ENCODE data around the gene BCL2A1.
"Not testable (repeated sequence)": the region's sequence is repeated elsewhere in the genome, so short reads cannot be mapped to it uniquely, and the experiment has no call there.

Gene BCL2A1

GRCh38 chr15:79989183-79989582 lies 18.2 kb upstream of the BCL2A1 start:
- DNase-seq (ENCODE audit: low spot score), result no peak

DNA sequence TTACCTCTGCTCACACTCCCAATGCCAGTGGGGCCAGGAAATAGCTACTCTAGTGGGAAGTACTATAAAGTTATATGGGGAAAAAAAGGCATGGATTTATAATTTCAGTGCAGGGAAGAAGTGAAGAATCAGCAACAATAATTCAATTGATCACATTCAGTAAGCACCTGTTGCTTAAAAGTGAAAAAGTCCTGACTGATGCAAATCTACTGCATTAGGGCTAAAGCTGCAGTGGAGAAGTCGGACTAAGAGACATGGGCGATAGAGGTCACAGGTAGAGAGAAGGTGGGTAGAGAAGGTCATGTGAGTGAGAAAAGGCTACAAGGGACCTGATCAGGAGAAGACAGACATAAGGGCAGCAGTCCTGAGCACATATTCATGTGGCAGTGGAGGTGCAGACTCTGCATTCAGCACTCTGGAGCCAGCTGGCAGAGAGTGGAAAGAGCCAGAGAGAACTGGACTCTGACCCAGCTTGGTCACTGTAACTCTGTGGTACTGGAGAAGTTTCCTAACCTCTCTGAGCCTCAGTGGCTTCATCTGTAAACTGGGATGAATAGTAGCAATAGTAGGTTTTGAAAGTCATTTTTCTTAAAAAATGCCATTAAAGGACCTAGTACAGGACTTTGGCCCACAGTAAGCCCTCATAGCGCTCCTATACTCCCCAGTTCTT lies 17.6 kb upstream of the BCL2A1 start:
- DNase-seq (ENCODE audit: low spot score), result no peak

- no peak for DNase-seq (ENCODE audit: low spot score)
Observed at GRCh38 chr15:79987969-79988368, 17.0 kb upstream of the BCL2A1 start.

- no peak for DNase-seq (ENCODE audit: low spot score)
Observed at GRCh38 chr15:79987569-79987955, 16.6 kb upstream of the BCL2A1 start.

GRCh38 chr15:79981831-79982455 lies 10.9 kb upstream of the BCL2A1 start:
- DNase-seq (ENCODE audit: low spot score), result no peak

DNA sequence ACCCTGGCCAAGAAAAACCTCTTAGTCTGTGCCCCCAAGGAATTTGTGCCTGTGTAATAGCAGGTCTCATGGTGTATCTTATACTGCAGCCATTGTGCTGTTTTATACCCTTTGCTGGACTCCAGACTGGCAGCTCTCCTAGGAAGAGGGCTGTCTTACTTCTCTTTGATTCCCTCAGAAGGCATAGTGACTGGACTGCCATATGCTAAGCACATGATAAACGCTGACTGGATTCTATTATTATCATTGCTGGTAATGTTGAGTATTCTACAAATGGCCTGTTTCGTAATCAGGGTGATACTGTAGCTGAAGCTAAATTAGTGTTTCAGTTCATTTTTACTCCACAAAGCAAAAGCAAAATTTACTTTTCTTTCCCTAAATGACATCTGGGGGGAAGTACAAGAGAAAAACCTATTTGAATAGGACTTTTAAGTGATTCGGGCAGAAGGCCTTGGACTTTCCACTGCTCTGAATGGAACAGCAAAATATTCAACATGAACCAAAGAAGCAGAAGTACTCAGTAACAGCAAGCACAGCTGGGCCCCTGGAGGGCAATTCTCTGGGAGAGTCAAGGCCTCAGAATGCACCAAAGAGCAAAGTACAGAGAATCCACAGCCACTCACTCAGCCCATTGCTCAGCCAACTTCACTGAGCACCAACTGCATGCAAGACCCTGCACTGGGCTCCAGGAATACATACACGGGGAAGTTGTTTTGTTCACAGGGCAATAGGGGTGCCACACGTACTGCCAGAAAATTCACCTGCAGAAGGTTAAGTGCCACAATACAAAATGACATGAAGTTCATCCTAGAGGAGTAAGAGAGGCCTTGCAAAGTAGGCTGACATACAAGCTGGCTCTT lies 7.9 kb upstream of the BCL2A1 start:
- no peak for DNase-seq (ENCODE audit: low spot score)

- no peak for DNase-seq (ENCODE audit: low spot score)
Observed at GRCh38 chr15:79978260-79978654, 7.3 kb upstream of the BCL2A1 start.

GRCh38 chr15:79977431-79978054 lies 6.5 kb upstream of the BCL2A1 start:
- DNase-seq (ENCODE audit: low spot score), result no peak

- DNase-seq (ENCODE audit: low spot score), result no peak
Observed at GRCh38 chr15:79973456-79974195, 2.6 kb upstream of the BCL2A1 start.

DNA sequence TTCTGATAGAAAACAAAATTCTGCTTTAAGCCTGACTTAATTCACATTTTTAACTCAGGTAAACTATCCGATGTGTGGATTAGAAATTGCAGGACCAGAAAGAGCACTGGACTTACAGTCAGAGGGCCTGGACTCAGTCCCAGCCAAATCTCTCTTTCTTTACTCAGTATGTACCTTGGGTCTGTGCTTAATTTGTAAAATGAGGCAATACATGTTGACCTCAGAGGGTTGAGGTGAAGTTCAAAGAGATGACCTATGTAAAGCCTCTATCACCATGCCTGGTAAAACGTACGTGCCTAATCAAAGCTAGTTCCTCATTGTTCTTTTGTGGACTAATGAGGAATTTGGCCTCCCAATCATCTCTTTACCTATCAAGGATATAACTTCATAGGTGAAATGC lies 1.9 kb upstream of the BCL2A1 start:
- DNase-seq (ENCODE audit: low spot score), result no peak

GRCh38 chr15:79970181-79970580 lies 815 bp downstream of the BCL2A1 start:
- DNase-seq (ENCODE audit: low spot score), result no peak

- no peak for DNase-seq (ENCODE audit: low spot score)
Observed at GRCh38 chr15:79969146-79969545, 1.9 kb downstream of the BCL2A1 start.

DNA sequence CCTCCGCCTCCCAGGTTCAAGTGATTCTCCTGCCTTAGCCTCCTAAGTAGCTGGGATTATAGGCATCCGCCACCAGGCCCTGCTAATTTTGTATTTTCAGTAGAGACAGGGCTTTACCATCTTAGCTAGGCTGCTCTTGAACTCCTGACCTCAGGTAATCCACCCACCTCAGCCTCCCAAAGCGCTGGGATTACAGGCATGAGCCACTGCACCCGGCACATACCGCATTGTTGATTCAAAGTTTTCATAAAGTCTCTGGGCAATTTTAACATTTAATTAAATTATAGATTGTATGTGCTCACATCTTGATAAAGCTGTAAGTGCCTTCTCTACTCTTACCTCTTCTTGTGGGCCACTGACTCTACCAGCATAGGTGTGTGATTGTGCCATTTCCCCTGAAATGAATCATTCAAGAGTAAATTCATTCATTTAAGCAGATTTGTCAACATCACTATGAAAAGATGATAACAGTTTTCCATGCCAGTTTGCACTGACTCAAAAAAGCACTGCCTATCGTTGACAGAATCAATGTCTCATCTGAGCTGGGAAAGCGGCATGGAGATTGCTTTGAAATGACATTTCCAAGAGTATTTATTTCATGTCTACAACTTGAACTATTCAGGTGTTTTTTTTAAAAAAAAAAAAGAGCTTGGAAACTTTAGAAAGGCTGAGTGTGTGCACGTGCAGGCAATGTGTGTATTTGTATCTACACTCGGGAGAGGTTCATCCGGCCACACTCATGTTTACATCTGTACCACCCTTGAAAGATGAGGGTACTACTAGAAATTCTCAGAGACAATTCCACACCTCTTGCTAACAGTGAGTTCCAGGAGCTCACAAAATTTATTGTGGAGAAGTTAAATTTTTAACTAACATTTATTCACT lies 3.5 kb downstream of the BCL2A1 start:
- DNase-seq (ENCODE audit: low spot score), result no peak

DNA sequence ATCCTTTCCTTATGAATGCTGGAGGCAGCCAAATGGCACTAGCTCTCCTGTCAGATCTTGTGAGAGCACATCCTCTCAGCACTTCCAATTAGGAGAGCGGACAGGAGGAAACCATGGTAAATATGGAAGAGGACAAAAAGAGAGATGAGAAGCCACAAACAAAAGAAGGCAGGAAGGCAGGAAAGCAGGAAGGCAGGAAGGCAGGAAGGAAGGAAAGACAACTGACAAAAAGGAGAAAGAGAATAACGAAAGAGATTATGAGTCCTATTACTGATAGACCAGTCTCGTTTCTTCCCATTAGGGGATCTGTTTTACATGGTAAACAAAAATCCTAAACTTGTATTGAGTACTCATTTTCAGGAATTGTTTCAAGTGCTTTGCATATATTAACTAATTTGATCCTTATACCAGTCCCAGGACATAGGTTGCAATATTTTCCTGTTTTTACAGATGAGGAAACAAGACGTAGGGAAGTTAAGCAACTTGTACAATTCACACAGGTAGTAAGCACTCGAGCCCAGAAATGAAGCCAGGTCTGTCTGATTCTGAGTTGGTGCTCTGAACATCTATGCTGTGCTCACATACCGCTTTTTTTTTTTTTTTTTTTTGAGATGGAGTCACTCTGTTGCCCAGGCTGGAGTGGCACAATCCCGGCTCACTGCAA lies 4.2 kb downstream of the BCL2A1 start:
- DNase-seq (ENCODE audit: low spot score), result no peak

- peak; percentile 15 for DNase-seq (ENCODE audit: low spot score)
Observed at GRCh38 chr15:79965846-79966630, 5.0 kb downstream of the BCL2A1 start.

GRCh38 chr15:79964232-79964805 lies 6.7 kb downstream of the BCL2A1 start:
- no peak for DNase-seq (ENCODE audit: low spot score)

DNA sequence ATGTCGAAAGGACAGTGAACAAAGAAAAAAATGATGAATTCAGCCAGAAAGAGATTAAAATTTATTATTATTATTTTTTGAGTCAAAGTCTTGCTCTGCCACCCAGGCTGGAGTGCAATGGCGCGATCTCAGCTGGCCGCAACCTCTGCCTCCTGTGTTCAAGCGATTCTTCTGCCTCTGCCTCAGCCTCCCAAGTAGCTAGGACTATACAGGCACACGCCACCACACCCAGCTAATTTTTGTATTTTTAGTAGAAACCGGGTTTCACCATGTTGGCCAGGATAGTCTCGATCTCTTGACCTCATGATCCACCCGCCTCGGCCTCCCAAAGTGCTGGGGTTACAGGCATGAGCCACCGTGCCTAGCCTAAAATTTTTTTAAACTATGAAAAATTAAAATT lies 8.1 kb downstream of the BCL2A1 start:
- not testable (repeated sequence) for DNase-seq (ENCODE audit: low spot score)

- no peak for DNase-seq (ENCODE audit: low spot score)
Observed at GRCh38 chr15:79962178-79962577, 8.8 kb downstream of the BCL2A1 start.

All from CD4-positive, alpha-beta T cell treated with Interleukin-6 at 100 ng/mL for 8 hours (primary cell).